ENCODE data around the gene TCF23. TPM values are rescaled to one million over a fixed set of nuclear protein-coding genes. Genes with fewer than 3 reads are reported as not detected.
"Not testable (repeated sequence)": the region's sequence is repeated elsewhere in the genome, so short reads cannot be mapped to it uniquely, and the experiment has no call there.

TCF23 gene
- total RNA-seq, 1 donor from 2014 or later: not detected

DNA sequence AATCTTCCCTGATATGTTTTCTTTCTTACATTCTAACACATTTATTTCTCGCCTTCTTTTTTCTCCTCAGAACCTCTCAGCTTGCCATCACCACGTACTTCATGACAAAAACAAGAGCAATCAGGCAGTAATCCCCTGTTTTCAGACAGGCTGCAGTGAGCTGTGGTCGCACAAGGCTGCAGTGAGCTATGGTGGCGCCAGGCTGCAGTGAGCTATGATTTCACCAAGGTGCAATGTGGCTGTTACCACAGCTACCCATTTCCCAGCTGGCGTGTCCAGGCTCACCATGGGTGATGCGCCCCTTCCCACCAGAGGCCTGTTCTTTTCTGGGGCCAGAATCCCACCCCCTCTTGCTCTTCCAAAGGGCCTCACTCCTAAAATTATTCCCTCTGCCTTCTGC lies 25.8 kb downstream of the TCF23 start:
- Mint-ChIP-seq H3K9me3 (ENCODE audit: unreplicated experiment) (no peaks in the 10 kb centered on the region), H3K36me3 (ENCODE audit: unreplicated experiment) (no peaks in the 10 kb centered on the region), H3K27ac (ENCODE audit: unreplicated experiment) (no peak overlapping the region), H3K4me1 (ENCODE audit: low read depth, unreplicated experiment) (no peaks in the 10 kb centered on the region), H3K27me3 (ENCODE audit: unreplicated experiment) (peaks cover 5% of the 10 kb centered on the region), H3K4me3 (ENCODE audit: unreplicated experiment) (no peak overlapping the region)
- no peak for DNase-seq
- TF ChIP-seq CTCF (IDR thresholded peaks at IDR 0.05; ENCODE audit: partially characterized antibody, unreplicated experiment): no peak

GRCh38 chr2:27175330-27175729 lies 26.5 kb downstream of the TCF23 start:
- peaks cover 5% of the 10 kb centered on the region for H3K27me3 Mint-ChIP-seq (ENCODE audit: unreplicated experiment)
- H3K4me3 Mint-ChIP-seq (ENCODE audit: unreplicated experiment): no peak overlapping the region
- no peaks in the 10 kb centered on the region for H3K9me3 Mint-ChIP-seq (ENCODE audit: unreplicated experiment)
- no peak for TF ChIP-seq CTCF (IDR thresholded peaks at IDR 0.05; ENCODE audit: partially characterized antibody, unreplicated experiment)
- H3K27ac Mint-ChIP-seq (ENCODE audit: unreplicated experiment): no peak overlapping the region
- DNase-seq: no peak
- H3K4me1 Mint-ChIP-seq (ENCODE audit: low read depth, unreplicated experiment): no peaks in the 10 kb centered on the region
- no peaks in the 10 kb centered on the region for H3K36me3 Mint-ChIP-seq (ENCODE audit: unreplicated experiment)

DNA sequence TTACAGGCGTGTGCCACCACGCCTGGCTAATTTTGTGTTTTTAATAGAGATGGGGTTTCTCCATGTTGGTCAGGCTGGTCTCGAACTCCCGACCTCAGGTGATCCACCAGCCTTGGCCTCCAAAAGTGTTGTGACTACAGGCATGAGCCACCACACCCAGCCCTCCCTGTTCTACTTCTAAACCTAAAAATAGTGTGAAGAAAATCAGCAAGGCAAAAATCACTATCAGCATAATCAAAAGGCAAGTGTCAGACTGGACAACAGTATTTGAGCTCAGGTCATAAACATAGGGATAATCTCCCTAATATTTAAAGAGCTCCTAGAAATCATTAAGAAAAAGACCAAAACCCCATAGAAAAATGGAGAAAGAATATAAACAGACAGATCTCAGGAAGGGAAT lies 27.0 kb downstream of the TCF23 start:
- H3K36me3 Mint-ChIP-seq (ENCODE audit: unreplicated experiment); H3K4me3 Mint-ChIP-seq (ENCODE audit: unreplicated experiment); H3K4me1 Mint-ChIP-seq (ENCODE audit: low read depth, unreplicated experiment); H3K27me3 Mint-ChIP-seq (ENCODE audit: unreplicated experiment); H3K9me3 Mint-ChIP-seq (ENCODE audit: unreplicated experiment); H3K27ac Mint-ChIP-seq (ENCODE audit: unreplicated experiment); DNase-seq: not testable (repeated sequence)

- Mint-ChIP-seq H3K27me3 (ENCODE audit: unreplicated experiment) (peaks cover 5% of the 10 kb centered on the region), H3K36me3 (ENCODE audit: unreplicated experiment) (no peaks in the 10 kb centered on the region), H3K4me3 (ENCODE audit: unreplicated experiment) (no peak overlapping the region), H3K9me3 (ENCODE audit: unreplicated experiment) (no peaks in the 10 kb centered on the region), H3K27ac (ENCODE audit: unreplicated experiment) (no peak overlapping the region), H3K4me1 (ENCODE audit: low read depth, unreplicated experiment) (no peaks in the 10 kb centered on the region)
- DNase-seq: no peak
- no peak for TF ChIP-seq CTCF (IDR thresholded peaks at IDR 0.05; ENCODE audit: partially characterized antibody, unreplicated experiment)
Observed at GRCh38 chr2:27177441-27178351, 28.9 kb downstream of the TCF23 start.

- H3K27ac Mint-ChIP-seq (ENCODE audit: unreplicated experiment): no peak overlapping the region
- TF ChIP-seq CTCF (IDR thresholded peaks at IDR 0.05; ENCODE audit: partially characterized antibody, unreplicated experiment): no peak
- H3K4me3 Mint-ChIP-seq (ENCODE audit: unreplicated experiment): no peak overlapping the region
- DNase-seq: no peak
- no peaks in the 10 kb centered on the region for H3K9me3 Mint-ChIP-seq (ENCODE audit: unreplicated experiment)
- H3K36me3 Mint-ChIP-seq (ENCODE audit: unreplicated experiment): no peaks in the 10 kb centered on the region
- H3K4me1 Mint-ChIP-seq (ENCODE audit: low read depth, unreplicated experiment): no peaks in the 10 kb centered on the region
- peaks cover 5% of the 10 kb centered on the region for H3K27me3 Mint-ChIP-seq (ENCODE audit: unreplicated experiment)
Observed at GRCh38 chr2:27178469-27178868, 29.7 kb downstream of the TCF23 start.
